NCI-H1105 treated with DMSO at 0.1 percent for 48 hours (cell line): ENCODE measurements around the gene CNN3.

Experiments
- DNase-seq: peaks from one replicate; lab custom pipeline; 2025; lab: John Stamatoyannopoulos, UW

Gene CNN3

GRCh38 chr1:94887603-94888171, 39.2 kb downstream of the CNN3 start:
- no peak for DNase-seq

GRCh38 chr1:94887106-94887505, 39.8 kb downstream of the CNN3 start:
- no peak for DNase-seq

GRCh38 chr1:94886361-94886760, 40.5 kb downstream of the CNN3 start:
- DNase-seq: no peak

GRCh38 chr1:94884507-94884906, 42.4 kb downstream of the CNN3 start:
- no peak for DNase-seq

DNA sequence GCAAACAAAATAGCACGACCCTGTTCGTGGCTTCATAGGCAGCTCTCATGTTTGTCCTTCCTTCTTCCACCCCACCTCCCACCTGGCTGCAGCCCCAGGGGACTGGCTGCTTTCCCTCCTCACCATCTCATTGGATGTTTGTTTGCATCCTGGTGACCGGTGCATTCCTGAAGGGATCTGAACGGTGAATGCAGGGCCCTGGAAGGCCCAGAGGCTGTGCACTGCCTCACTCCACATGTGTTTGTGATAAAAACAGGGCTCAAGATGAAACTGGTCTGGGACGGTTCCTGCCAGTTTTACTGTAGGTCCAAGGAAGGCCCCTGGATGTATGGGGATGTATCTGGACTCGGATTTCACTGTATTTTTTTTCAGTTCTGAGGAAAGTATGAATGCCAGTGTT, 42.8 kb downstream of the CNN3 start:
- DNase-seq: no peak

GRCh38 chr1:94883691-94884090, 43.2 kb downstream of the CNN3 start:
- no peak for DNase-seq

GRCh38 chr1:94878329-94878728, 48.6 kb downstream of the CNN3 start:
- DNase-seq: no peak

- no peak for DNase-seq
These were observed 50.5 kb downstream of the CNN3 start for GRCh38 chr1:94876362-94876761.

GRCh38 chr1:94875794-94876193, 51.1 kb downstream of the CNN3 start:
- DNase-seq: no peak

DNA sequence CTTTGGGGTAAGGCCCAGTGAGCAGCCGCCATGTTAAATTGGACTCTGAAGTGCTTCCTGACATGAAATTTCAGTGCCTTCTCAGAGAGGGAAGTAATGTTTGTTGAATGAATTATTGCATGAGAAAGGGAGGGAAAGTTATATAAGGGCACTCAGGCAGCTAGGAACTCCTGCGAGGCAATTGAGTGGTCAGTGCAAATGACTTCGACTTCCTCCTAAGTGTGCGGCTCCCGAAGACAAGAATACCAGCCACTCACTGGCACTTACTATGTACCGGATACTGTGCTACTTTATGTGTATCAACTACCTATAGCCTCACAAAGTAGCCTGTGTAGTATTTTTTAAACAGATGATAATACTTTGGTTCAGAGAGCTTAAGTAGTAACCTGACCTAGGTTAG, 52.5 kb downstream of the CNN3 start:
- no peak for DNase-seq

- no peak for DNase-seq
These were observed 53.2 kb downstream of the CNN3 start for GRCh38 chr1:94873520-94874351.

GRCh38 chr1:94872771-94873495, 54.0 kb downstream of the CNN3 start:
- no peak for DNase-seq

DNA sequence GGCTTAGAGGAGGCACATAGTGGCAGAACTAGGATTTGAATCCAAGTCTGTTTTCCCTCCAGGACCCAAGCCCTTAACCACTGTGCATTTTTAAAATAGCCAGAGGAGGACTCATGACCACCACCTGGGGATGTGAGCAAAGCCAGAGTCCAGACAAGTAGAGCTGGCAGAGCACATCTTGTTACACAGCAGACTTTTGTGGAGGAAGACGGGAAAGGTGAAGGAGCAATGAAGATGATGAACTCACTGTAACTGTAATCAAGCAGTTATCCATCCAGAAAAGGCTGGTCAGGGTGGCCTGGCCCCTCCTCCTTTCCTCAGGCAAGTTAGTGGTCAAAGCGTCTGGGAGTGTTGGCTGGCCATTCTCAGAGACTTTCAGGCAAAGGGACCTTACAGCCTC, 55.9 kb downstream of the CNN3 start:
- DNase-seq: no peak

DNA sequence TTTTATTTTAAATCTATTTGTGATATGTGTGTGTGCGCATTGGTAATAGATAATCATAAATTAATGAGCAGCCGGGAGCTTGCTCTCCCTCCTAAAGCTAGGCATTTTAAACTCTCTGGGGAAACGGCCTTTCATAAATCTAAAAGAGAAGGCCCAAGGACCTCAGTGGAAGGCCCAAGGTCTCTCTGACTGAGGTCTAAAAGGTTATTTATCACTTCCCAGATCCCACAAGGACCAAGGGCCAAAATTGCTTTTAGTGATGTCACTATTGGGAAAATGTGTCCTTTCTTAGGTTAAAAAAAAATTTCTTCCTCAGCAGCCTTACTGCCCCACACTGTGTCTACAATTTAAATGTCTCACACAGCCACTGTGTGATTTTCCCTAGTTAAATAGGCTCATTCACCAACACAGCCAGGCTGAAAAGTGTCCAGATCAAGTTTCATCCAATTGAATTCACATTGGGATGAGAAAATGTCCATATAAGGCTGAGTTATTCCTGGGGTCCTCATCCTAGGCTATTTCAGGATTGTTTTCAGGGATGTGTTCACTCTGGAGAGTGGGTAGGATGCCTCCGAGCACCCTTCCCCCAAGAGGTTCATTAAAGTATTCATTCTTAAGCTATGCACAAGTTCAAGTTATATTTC, 60.6 kb downstream of the CNN3 start:
- DNase-seq: no peak

DNA sequence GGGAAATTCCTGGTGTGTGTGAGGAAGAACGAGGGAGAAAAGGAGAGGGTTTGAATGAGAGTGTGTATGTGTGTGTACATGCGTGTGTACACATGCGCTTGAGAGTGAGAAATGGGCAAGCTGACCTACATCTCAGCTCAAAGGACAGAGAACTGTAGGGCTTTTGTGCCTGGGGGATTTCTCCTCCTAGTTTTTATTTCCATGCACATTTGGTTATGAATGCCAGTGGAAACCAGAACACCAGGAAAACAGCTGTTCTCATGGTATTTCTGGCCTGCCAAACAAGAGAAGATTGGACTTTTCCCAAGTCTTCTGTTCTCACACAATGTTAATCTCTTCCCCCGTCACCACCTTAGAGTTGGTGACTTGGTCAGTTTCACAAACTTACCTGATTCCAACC, 61.5 kb downstream of the CNN3 start:
- DNase-seq: no peak

DNA sequence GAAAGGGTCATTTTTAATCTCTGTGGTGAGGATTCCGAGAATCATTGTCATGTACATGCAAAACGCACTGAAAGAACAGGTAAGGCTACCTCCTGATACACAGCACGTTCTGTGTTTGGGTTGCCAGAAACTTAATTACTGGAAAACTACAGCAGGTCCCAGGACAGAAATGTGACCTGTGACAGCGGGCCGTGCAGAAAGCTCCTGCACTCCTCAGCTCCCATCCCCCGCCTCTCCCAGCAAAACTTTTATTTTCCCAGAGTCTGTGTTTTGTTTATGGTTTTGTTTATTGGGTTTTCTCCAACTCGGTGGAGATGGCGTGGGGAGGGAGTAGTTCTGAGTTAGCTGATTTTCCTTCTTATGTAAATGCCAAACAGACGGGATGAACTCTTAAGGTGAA, 62.1 kb downstream of the CNN3 start:
- DNase-seq: no peak

- DNase-seq: no peak
These were observed 63.0 kb downstream of the CNN3 start for GRCh38 chr1:94863919-94864318.

- no peak for DNase-seq
These were observed 63.5 kb downstream of the CNN3 start for GRCh38 chr1:94863297-94863911.

DNA sequence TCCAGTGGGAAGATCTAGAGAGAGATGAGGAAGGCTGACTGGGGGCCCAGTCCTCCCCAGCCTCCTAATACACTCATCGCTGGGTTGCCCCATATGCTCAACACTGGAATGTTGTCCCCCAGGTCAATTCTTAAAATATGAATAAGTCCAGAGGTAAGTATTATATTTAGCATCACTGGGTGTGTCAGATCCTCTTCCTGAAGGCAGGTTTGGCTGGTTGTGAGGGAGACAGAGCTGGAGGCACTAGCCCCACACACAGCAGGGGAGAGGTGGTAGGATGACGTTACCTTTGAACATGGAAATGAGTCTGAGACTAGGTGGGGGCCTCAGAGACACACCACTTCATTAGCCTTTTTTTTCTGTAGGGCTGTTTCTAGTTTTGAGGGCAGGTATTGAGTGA, 64.2 kb downstream of the CNN3 start:
- DNase-seq: no peak

DNA sequence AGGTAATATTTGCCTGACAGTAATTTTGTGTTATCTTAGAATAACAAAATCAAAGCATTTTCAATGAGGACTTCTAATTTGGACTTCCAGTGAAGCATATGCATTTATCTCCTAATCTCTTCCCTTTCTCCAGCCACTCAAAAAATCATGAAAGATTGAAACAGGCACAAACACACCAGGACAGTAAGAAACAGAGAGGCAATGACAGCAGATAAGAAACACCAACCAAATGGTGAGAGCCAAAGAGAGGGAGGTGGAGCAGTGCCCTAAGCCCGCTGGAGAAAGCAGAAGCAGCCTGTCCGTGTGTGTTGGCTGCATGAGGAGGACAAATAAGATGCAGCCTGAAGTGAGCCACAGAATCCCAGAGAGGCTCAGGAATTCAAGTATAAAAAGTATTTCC, 67.7 kb downstream of the CNN3 start:
- no peak for DNase-seq

DNA sequence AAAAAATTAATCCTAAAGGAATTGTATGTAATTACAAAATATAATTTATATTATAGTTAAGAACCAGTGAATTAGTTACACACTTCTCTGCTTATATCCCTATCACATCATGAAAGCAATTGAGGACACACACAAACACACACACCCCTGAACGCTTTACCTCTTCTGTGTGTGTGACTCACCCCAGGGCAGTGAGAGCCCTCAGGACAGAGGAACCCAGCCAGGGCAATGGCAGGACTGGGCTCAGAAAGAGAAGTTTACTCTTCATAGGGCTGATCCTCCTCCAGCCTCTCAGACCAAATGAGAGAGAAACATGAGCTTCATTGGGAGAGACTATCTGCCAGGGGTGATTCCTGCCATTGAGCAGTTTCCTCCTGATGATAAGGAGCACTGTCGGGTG, 68.6 kb downstream of the CNN3 start:
- no peak for DNase-seq

DNA sequence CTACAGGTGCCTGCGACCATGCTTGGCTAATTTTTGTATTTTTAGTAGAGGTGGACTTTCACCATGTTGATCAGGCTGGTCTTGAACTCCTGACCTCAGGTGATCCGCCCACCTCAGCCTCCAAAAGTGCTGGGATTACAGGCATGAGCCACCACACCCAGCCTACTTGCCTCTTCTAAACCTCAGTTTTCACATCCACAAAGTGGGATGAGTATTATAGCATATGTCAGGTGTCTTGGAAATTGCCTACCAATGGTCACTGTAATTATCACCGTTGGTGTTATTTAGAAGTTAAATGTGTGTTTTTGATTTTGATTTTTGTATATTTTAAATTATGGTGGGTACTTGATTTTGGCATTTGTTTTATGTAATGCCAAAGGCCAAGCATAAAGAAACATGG, 70.0 kb downstream of the CNN3 start:
- DNase-seq: no peak
